ENCODE measurements around the gene RAB40B.
A peak's percentile ranks its signal among the peaks of the same experiment; 100 is the strongest.

The RAB40B gene

GRCh38 chr17:82729479-82730260 is 31.2 kb upstream of the RAB40B start:
- Histone ChIP-seq H3K9me3 (ENCODE audit: low read length) (peaks cover 4% of the 10 kb centered on the region), H3K36me3 (ENCODE audit: insufficient read depth, low read length) (peaks cover 51% of the 10 kb centered on the region), H2AFZ (ENCODE audit: low read depth, low read length) (no peak overlapping the region), H3K4me1 (ENCODE audit: insufficient read depth, low read length) (no peaks in the 10 kb centered on the region), H3K27me3 (ENCODE audit: insufficient read depth, low read length) (no peaks in the 10 kb centered on the region), H3K4me3 (ENCODE audit: low read length) (no peak overlapping the region)

GRCh38 chr17:82726427-82726826 is 27.9 kb upstream of the RAB40B start:
- peaks cover 2% of the 10 kb centered on the region for H3K9me3 ChIP-seq (ENCODE audit: low read length)
- H2AFZ ChIP-seq (ENCODE audit: low read depth, low read length), result no peak overlapping the region
- H3K36me3 ChIP-seq (ENCODE audit: insufficient read depth, low read length), result peaks cover 52% of the 10 kb centered on the region
- no peaks in the 10 kb centered on the region for H3K27me3 ChIP-seq (ENCODE audit: insufficient read depth, low read length)
- no peak overlapping the region for H3K4me3 ChIP-seq (ENCODE audit: low read length)
- no peaks in the 10 kb centered on the region for H3K4me1 ChIP-seq (ENCODE audit: insufficient read depth, low read length)

- Histone ChIP-seq H3K4me3 (ENCODE audit: low read length) (no peak overlapping the region), H3K36me3 (ENCODE audit: insufficient read depth, low read length) (peaks cover 64% of the 10 kb centered on the region), H2AFZ (ENCODE audit: low read depth, low read length) (no peak overlapping the region), H3K9me3 (ENCODE audit: low read length) (no peaks in the 10 kb centered on the region), H3K4me1 (ENCODE audit: insufficient read depth, low read length) (peaks cover under 1% of the 10 kb centered on the region), H3K27me3 (ENCODE audit: insufficient read depth, low read length) (no peaks in the 10 kb centered on the region)
Observed at GRCh38 chr17:82723169-82723807, 24.8 kb upstream of the RAB40B start.

- peaks cover 9% of the 10 kb centered on the region for H3K4me1 ChIP-seq (ENCODE audit: insufficient read depth, low read length)
- H2AFZ ChIP-seq (ENCODE audit: low read depth, low read length), result no peak overlapping the region
- H3K27me3 ChIP-seq (ENCODE audit: insufficient read depth, low read length), result no peaks in the 10 kb centered on the region
- H3K4me3 ChIP-seq (ENCODE audit: low read length), result no peak overlapping the region
- H3K36me3 ChIP-seq (ENCODE audit: insufficient read depth, low read length), result peaks cover 60% of the 10 kb centered on the region
- no peaks in the 10 kb centered on the region for H3K9me3 ChIP-seq (ENCODE audit: low read length)
Observed at GRCh38 chr17:82722341-82723013, 24.0 kb upstream of the RAB40B start.

- no peak overlapping the region for H2AFZ ChIP-seq (ENCODE audit: low read depth, low read length)
- H3K9me3 ChIP-seq (ENCODE audit: low read length), result no peaks in the 10 kb centered on the region
- no peak overlapping the region for H3K4me3 ChIP-seq (ENCODE audit: low read length)
- peaks cover 45% of the 10 kb centered on the region for H3K36me3 ChIP-seq (ENCODE audit: insufficient read depth, low read length)
- H3K27me3 ChIP-seq (ENCODE audit: insufficient read depth, low read length), result no peaks in the 10 kb centered on the region
- peaks cover 9% of the 10 kb centered on the region for H3K4me1 ChIP-seq (ENCODE audit: insufficient read depth, low read length)
Observed at GRCh38 chr17:82720204-82720603, 21.7 kb upstream of the RAB40B start.

- Histone ChIP-seq H2AFZ (ENCODE audit: low read depth, low read length) (no peak overlapping the region), H3K9me3 (ENCODE audit: low read length) (no peaks in the 10 kb centered on the region), H3K36me3 (ENCODE audit: insufficient read depth, low read length) (peaks cover 44% of the 10 kb centered on the region), H3K4me1 (ENCODE audit: insufficient read depth, low read length) (peaks cover 9% of the 10 kb centered on the region), H3K4me3 (ENCODE audit: low read length) (no peak overlapping the region), H3K27me3 (ENCODE audit: insufficient read depth, low read length) (no peaks in the 10 kb centered on the region)
Observed at GRCh38 chr17:82718986-82719685, 20.6 kb upstream of the RAB40B start.

GRCh38 chr17:82716203-82717010 is 17.9 kb upstream of the RAB40B start, which contains the start of gene FN3KRP:
TSS of gene FN3KRP (plus strand) at chr17:82716706. CDS start at chr17:82716756, 50 bp downstream.
- no peaks in the 10 kb centered on the region for H3K27me3 ChIP-seq (ENCODE audit: insufficient read depth, low read length)
- peak within 1 kb of the TSS; percentile 99 for H3K4me3 ChIP-seq (ENCODE audit: low read length)
- peaks cover 9% of the 10 kb centered on the region for H3K4me1 ChIP-seq (ENCODE audit: insufficient read depth, low read length)
- peak within 1 kb of the TSS; percentile 98 for H2AFZ ChIP-seq (ENCODE audit: low read depth, low read length)
- H3K9me3 ChIP-seq (ENCODE audit: low read length), result no peaks in the 10 kb centered on the region
- peaks cover 27% of the 10 kb centered on the region for H3K36me3 ChIP-seq (ENCODE audit: insufficient read depth, low read length)

- Histone ChIP-seq H3K27me3 (ENCODE audit: insufficient read depth, low read length) (no peaks in the 10 kb centered on the region), H2AFZ (ENCODE audit: low read depth, low read length) (no peak overlapping the region), H3K4me3 (ENCODE audit: low read length) (no peak overlapping the region), H3K36me3 (ENCODE audit: insufficient read depth, low read length) (peaks cover under 1% of the 10 kb centered on the region), H3K4me1 (ENCODE audit: insufficient read depth, low read length) (peaks cover 7% of the 10 kb centered on the region), H3K9me3 (ENCODE audit: low read length) (no peaks in the 10 kb centered on the region)
Observed at GRCh38 chr17:82713071-82713723, 14.7 kb upstream of the RAB40B start.

GRCh38 chr17:82710499-82711232 is 12.2 kb upstream of the RAB40B start:
- H3K4me3 ChIP-seq (ENCODE audit: low read length), result no peak overlapping the region
- no peaks in the 10 kb centered on the region for H3K27me3 ChIP-seq (ENCODE audit: insufficient read depth, low read length)
- H2AFZ ChIP-seq (ENCODE audit: low read depth, low read length), result no peak overlapping the region
- no peaks in the 10 kb centered on the region for H3K9me3 ChIP-seq (ENCODE audit: low read length)
- H3K36me3 ChIP-seq (ENCODE audit: insufficient read depth, low read length), result no peaks in the 10 kb centered on the region
- peaks cover 3% of the 10 kb centered on the region for H3K4me1 ChIP-seq (ENCODE audit: insufficient read depth, low read length)

GRCh38 chr17:82709676-82710498 is 11.4 kb upstream of the RAB40B start:
- Histone ChIP-seq H2AFZ (ENCODE audit: low read depth, low read length) (no peak overlapping the region), H3K4me3 (ENCODE audit: low read length) (no peak overlapping the region), H3K4me1 (ENCODE audit: insufficient read depth, low read length) (peaks cover 3% of the 10 kb centered on the region), H3K36me3 (ENCODE audit: insufficient read depth, low read length) (no peaks in the 10 kb centered on the region), H3K9me3 (ENCODE audit: low read length) (no peaks in the 10 kb centered on the region), H3K27me3 (ENCODE audit: insufficient read depth, low read length) (no peaks in the 10 kb centered on the region)
